22Rv1 (cell line): ENCODE results near the gene DMAP1.

Experiments
- CTCF ChIP-seq: fragments of 450-650 bp; IDR thresholded peaks from 2 replicates; pipeline ENCODE4 v1.5.1; 2017; ENCODE audit warnings: mild to moderate bottlenecking
- ZFX ChIP-seq: fragments of 450-650 bp; IDR thresholded peaks from 2 replicates; pipeline ENCODE4 v1.6.1; 2017; ENCODE audit warnings: antibody characterized with exemption, borderline replicate concordance

- no peak for TF ChIP-seq CTCF
- no peak for TF ChIP-seq ZFX
Observed at GRCh38 chr1:44243782-44244495, 30.7 kb downstream of the DMAP1 start.
